Ramos (cell line): ENCODE data around the gene STX16.

Source experiments
- in situ Hi-C: fragments of 300-500 bp; cut with MboI; formaldehyde crosslinking; loops from one replicate; pipeline ENCODE4 v1.14.3; 2022; ENCODE audit warnings: low sequenced_read_pairs; ENCODE audit not compliant: unreplicated experiment

Gene STX16

DNA sequence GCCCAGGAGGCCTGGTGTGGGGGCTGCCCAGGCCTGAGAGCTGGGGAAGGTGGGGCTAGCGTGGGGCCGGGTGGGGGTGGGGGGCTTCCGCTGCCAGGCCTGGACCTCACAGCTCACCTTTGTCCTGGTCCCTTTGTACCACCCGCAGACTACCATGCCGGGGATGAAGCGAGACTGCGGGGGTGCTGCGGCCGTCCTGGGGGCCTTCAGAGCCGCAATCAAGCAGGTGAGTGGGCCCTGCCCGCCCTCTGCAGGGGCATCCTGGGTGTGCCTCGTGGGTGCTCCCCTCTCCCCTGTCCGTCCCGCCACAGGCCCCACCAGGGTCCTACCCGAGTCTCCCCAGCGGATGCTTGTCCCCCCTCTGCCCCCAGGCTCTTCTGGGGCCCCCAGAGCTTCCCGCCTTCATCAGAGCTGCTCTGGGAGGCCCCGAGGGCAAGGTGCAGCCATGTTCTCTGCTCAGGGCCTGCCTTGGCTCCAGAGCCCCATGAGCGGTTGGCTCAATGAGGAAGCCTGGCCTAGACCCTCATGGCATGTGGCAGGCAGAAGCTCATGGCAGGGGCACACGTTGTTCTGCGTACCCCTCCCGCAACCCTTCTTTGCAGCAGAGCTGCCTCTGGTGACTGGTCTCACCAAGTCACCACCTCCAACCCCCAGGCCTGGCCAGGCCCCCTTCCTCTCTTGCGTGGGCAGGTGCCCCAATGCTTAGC is 56.0 kb downstream of the STX16 start:
- in situ Hi-C loops, result no loop called here

- in situ Hi-C loops, result no loop called here
Measured at GRCh38 chr20:58707770-58708169, 56.7 kb downstream of the STX16 start.

DNA sequence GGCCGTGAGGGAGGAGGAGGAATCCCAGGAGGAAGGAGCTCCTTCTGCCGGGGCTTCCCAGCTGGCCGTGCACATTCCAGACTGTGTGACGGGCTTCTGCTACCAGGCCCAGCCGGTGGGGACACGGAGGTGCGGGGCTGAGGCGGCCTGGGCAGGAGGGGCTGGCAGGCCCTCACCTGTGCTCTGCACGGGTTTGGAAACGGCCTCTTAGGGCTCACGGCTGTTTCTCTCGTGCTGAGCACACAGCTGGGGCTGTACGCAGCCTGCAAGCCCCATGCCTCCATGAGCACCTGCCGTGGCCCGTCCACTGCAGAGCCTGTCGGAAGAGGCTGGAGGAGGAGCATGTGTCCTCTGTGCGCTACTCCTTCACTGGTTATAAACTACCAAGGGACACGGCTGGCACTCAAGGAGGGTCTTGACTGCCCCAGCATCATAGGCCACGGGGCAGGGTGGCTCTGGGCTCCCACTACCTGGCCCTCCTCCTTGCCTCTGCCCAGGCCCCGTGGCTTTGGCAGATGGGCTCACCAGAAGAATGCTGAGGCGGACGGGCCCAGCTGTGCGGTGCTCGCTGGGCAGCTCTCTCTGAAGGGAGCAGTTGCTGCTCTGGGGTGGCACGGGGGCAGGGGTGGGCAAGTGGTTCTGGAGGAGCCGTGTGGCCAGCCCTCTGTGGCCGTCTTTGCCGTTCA is 57.3 kb downstream of the STX16 start:
- in situ Hi-C loops, result no loop called here

DNA sequence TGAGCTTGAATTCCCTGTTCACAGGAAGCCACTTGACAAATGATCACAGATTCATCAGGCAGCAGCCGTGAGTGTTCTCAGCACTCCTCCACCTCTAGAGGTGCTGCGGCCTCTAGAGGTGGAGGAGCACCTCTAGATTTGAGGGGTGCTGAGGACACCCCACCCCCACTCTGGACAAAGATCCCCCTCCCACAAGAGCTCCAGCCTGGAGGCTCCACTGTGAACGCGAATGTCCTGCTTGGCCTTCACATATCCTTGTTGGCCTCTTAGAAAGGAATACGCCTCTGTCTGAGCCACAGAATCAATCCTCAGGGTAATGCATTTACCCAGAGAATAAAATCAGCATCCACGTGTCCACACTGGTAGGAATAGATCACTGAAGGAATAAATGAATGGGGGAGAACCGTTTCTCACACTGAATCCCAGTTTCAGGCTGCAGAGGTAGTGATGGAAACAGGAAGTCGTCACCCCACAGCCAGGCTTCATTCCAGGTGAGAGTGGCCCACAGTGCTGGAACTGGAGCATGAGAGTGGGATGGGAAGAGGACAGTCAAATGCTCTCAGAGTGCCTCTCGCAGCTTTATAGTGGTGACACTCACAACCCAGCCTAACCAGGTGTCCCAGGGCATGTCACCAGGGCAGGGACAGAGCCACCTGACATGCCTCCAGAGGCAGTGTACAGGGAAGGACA is 58.1 kb downstream of the STX16 start:
- in situ Hi-C loops, result no loop called here

DNA sequence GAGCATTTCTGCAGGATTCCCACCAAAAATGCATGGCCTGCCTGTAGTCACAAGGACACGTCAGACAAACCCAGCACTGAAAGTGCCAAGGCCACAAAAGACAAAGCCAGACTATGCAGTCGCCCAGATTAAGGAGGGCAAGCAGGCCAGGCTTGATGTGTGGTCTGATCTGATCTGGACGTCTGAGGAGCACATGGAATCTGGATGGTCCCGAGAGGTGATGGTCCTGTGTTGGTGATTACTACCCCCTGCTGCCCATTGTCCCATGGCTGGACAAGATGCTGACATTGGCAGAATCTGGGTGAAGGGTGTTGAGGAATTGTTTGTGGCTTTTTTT is 58.6 kb downstream of the STX16 start:
- in situ Hi-C loops, result no loop called here

GRCh38 chr20:58710481-58711265 is 59.6 kb downstream of the STX16 start:
- in situ Hi-C loops, result no loop called here

DNA sequence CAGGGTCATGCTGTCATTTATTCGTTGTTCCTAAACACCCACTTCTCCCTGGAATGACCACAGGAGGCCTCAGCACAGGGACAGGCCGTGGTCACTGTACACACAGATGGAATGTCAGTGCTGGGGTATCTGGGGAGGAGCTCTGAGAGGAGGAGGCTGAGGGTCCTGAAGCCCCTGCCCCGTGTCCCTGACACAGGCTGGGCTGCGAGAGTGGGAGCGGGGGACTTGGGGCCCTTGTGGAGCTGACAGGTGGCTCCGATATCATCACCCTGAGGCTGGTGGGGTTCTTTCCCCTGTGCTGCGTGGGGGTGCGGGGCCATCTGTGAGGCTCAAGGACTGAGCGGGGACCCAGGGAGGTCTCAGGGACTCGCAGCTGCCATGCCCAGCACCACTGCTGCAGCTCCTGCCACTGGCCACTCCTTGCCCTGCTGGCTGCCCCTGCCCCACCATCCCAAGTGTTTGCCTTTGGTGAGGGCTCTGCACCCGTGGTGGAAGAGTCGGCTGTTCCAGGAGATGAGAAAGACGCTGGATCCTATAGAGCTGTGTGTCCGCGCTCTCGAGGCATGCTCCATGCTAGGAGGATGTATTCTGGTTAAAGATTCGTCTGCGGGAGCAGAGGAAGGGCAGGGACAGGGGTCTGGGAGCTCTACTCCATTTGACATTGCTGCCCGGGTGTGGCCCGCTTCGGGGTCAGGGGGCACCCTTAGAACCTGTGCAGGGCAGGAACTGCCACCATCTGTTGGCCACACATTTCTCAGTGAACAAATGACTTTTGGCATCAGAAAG is 60.4 kb downstream of the STX16 start:
- in situ Hi-C loops, result no loop called here

GRCh38 chr20:58712151-58712791 is 61.2 kb downstream of the STX16 start:
- in situ Hi-C loops, result no loop called here

DNA sequence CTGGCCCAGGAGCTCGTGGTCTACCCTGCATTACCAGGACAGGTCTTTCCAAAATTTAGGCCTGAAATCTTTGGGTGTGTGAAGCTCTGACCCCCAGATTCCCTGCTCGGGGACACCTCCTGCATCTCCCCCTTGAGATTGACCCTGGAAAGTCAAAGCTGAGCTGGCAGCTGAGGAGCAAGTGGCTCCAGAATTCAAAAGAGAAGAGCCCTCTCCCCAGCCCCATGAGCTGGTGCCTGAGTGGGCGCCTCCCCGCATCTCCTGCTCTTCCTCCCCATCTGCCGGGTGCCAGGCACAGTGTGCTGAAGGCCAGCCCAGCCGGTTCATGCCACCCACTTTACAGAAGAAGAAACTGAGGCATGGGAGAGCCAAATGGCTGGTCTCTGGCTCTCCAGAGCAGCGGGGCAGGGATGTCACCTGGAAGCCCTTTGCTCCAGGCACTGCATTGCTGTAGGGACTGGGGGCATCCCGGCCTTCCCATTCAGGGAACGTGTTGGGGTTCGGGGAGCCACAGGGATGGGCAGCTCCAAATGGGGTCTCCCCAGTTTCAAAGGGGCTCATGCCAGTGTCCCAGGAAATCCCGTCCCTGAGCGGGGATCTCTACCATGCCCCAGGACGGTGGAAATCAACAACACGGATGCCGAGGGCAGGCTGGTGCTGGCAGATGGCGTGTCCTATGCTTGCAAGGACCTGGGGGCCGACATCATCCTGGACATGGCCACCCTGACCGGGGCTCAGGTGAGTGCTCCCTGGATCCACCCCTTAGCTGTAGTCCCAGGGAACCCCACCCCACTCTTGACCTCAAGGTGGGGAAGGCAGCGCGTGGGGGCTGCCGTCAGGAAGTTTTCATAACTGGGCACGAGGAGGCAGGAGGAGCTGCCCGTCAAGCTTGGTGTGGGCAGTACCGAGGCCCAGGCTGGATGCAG is 62.0 kb downstream of the STX16 start:
- in situ Hi-C loops, result no loop called here

DNA sequence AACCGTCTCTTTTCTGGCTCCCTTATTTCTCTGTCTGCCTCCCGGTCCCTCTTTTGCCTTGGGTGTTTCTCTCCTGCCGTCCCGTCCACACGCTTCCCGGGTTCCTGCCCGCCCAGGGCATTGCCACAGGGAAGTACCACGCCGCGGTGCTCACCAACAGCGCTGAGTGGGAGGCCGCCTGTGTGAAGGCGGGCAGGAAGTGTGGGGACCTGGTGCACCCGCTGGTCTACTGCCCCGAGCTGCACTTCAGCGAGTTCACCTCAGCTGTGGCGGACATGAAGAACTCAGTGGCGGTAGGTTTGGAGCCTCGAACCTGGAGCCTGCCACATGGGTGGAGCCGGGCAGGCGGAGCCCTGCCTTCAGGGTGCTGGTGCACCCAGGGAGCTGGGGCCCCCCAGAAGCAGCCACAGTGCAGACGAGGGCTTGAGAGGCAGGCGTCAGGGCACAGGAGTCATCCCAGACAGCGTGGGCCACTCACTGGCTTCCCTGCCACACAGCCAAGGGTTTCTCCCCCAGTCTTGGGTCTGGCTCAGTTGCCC is 62.8 kb downstream of the STX16 start:
- in situ Hi-C loops, result no loop called here

DNA sequence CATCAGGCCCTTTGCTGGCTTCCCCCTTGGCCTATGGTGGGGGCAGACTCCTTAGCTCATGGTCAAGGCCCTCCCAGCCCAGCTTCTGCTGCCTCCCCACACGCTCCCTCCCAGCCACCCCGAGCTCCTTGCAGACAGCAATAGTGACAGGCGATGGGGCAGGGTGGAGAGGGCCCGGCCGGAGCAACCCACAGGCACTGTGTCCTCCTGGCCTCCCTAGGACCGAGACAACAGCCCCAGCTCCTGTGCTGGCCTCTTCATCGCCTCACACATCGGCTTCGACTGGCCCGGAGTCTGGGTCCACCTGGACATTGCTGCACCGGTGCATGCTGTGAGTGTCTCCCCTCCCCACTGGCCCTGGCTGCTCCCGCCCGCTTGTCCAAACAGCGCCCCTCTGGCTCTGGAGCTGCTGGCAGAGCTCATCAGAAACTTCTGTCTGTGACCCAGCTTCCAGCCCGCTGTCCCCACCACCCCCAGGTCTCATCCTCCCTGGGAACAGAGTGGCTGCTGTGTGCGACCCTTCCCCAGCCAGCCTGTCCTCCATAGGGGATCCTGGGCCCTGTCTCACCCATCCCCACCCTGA is 63.3 kb downstream of the STX16 start:
- in situ Hi-C loops, result no loop called here

DNA sequence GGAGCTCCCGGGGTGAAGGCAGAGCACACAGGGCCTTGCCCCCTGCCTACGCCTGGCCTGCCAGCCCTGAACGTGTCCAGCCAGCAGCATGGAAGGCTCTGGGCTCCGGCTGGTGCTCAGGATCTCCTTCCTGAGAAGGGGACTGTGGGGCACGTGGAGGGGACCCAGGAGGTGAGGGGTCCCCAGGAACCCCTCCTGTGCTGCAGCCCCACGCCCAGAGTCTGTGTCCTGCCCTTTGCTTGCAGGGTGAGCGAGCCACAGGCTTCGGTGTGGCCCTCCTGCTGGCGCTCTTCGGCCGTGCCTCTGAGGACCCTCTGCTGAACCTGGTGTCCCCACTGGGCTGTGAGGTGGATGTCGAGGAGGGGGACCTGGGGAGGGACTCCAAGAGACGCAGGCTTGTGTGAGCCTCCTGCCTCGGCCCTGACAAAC is 63.9 kb downstream of the STX16 start:
- in situ Hi-C loops, result no loop called here

- in situ Hi-C loops, result no loop called here
Measured at GRCh38 chr20:58715391-58715800, 64.3 kb downstream of the STX16 start.

DNA sequence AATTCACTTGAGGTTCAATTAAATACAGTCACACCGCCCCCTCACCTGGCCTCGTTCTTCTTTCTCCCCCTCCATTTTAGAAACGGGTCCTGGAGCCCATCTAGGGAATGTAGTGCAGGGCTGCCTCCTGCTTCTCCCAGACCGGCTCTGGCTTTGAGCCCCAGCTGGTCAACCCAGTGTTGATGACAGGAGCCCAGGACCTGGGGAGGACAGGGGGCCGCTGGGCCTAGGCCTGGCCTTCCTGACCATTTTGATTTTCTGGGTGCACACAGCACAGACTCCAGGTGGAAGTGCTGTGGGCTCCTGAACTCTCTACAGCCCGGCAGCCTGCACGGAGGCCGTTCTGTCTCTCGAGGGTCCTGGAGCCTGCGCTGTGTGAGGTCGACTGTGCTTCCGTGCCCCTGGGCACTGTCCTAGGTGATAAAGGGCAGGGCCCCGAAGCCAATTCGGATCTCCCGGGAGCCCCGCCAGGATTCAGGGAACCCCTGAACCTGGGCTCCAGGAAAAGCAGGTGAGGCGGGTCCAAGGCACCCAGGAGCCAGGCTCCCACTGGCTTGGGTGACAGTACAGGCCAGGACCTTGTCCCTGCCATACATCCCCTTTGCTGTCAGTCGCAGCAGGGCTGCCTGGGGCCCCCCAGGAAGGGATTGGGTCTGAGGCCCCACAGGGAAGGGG is 64.9 kb downstream of the STX16 start:
- in situ Hi-C loops, result no loop called here

DNA sequence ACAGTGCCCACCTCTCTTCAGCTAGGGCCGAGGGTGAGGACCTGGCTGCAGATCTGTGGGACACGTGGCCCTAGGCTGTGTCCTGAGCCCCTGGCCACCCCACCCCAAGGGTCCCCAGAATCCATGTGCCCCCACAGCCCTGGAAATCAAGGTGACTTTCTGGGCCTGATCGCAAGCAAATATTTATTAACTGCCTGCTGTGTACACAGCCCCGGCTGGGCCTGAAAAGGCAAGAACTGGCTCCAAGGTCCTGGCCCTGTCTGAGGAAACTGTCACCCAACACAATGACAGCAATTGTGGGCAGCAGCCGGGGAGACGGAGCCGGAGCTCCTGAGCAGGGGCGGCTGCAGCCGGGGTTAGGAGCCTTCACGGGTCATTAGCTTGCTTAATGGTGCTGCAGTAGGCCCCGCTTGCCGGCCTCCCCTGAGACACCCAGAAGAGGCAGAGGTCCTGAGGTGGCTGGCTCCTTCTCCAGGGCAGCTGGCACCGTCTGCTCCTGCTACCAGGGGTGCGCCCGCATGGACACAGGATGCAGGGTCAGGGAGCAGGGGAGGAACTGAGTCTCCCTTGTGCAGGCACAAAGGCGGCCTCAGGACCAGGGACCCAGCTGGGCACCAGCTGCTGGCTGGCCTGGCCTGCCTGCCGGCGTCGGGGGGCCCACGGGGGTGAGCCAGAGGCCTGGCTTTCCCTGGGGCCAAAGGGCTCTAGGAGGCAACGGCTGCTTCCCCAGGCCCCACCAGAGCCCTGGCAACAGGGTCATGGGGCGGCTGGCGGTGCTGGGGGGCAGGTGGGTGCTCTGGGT is 65.6 kb downstream of the STX16 start:
- in situ Hi-C loops, result no loop called here

GRCh38 chr20:58717278-58718091 is 66.4 kb downstream of the STX16 start:
- in situ Hi-C loops, result no loop called here
